ENCODE data around the gene UBE2QL1.
A peak's percentile ranks its signal among the peaks of the same experiment; 100 is the strongest.

The UBE2QL1 gene

GRCh38 chr5:6496207-6496584, 47.5 kb downstream of the UBE2QL1 start:
- Histone ChIP-seq H3K36me3 (ENCODE audit: control insufficient read depth in 2 of 2, insufficient read depth in 1 of 2, low read length in 2 of 2) (peaks cover 0 to 4% of the 10 kb centered on the region in 2 experiments; a peak in 1 of 3 replicates), H3K27ac (ENCODE audit: extremely low read depth, low read depth, low read length) (no peak overlapping the region), H3K4me1 (ENCODE audit: control insufficient read depth, insufficient read depth, low read length) (no peaks in the 10 kb centered on the region), H3K4me3 (ENCODE audit: low read depth, low read length) (no peak overlapping the region), H3K9me3 (ENCODE audit: control insufficient read depth, insufficient read depth, low read depth, low read length) (no peaks in the 10 kb centered on the region)
- ChIA-PET POLR2A (no interaction called here), CTCF (no interaction called here)
- TF ChIP-seq ZNF16 (tag by site-specific recombination; IDR thresholded peaks at IDR 0.05; ENCODE audit: low read depth) (no peak), ZNF585B (tag by site-specific recombination; IDR thresholded peaks at IDR 0.05) (peak; percentile 64)

- no peak overlapping the region for H3K27ac ChIP-seq (ENCODE audit: extremely low read depth, low read depth, low read length)
- CTCF ChIA-PET = no interaction called here
- POLR2A ChIA-PET = no interaction called here
These were observed 48.0 kb downstream of the UBE2QL1 start for GRCh38 chr5:6496636-6497035.

GRCh38 chr5:6497262-6497661, 48.6 kb downstream of the UBE2QL1 start:
- Histone ChIP-seq H3K36me3 (ENCODE audit: control insufficient read depth in 2 of 2, insufficient read depth in 1 of 2, low read length in 2 of 2) (no peaks in the 10 kb centered on the region), H3K27ac (ENCODE audit: extremely low read depth, low read depth, low read length) (no peak overlapping the region)
- POLR2A ChIA-PET = no interaction called here
- no peak for TF ChIP-seq ZNF280D (tag by site-specific recombination; IDR thresholded peaks at IDR 0.05)
- no peak for TF ChIP-seq ZNF423 (tag by site-specific recombination; IDR thresholded peaks at IDR 0.05)
- no peak for TF ChIP-seq ZNF571 (tag by site-specific recombination; IDR thresholded peaks at IDR 0.05)
- TF ChIP-seq ZNF501 (tag by site-specific recombination; IDR thresholded peaks at IDR 0.05) = no peak
- no peak for TF ChIP-seq WT1 (tag by site-specific recombination; IDR thresholded peaks at IDR 0.05)
- TF ChIP-seq GFI1B (tag by site-specific recombination; IDR thresholded peaks at IDR 0.05) = no peak
- TF ChIP-seq ZNF311 (tag by site-specific recombination; IDR thresholded peaks at IDR 0.05; ENCODE audit: borderline replicate concordance) = no peak
- no peak for TF ChIP-seq AEBP2 (tag by site-specific recombination; IDR thresholded peaks at IDR 0.05; ENCODE audit: borderline replicate concordance)
- no peak for TF ChIP-seq ZNF155 (tag by site-specific recombination; IDR thresholded peaks at IDR 0.05)
- TF ChIP-seq ZNF366 (tag by site-specific recombination; conservative IDR thresholded peaks at IDR 0.05) = no peak
- no peak for TF ChIP-seq BCL6B (tag by site-specific recombination; IDR thresholded peaks at IDR 0.05)
- no peak for TF ChIP-seq ZNF354C (tag by site-specific recombination; IDR thresholded peaks at IDR 0.05; ENCODE audit: borderline replicate concordance, low read depth)
- no peak for TF ChIP-seq ZNF280C (tag by site-specific recombination; IDR thresholded peaks at IDR 0.05)
- TF ChIP-seq SCRT1 (tag by site-specific recombination; IDR thresholded peaks at IDR 0.05; ENCODE audit: borderline replicate concordance) = no peak
- TF ChIP-seq HIC1 (tag by site-specific recombination; IDR thresholded peaks at IDR 0.05) = no peak
- TF ChIP-seq ZNF157 (tag by site-specific recombination; IDR thresholded peaks at IDR 0.05) = no peak

More at GRCh38 chr5:6496636-6497035, 48.0 kb downstream of the UBE2QL1 start:
- Histone ChIP-seq H3K36me3 (ENCODE audit: control insufficient read depth in 2 of 2, insufficient read depth in 1 of 2, low read length in 2 of 2) (peaks cover 0 to 2% of the 10 kb centered on the region in 2 experiments; a peak in 1 of 3 replicates), H3K9me3 (ENCODE audit: control insufficient read depth, insufficient read depth, low read depth, low read length) (no peaks in the 10 kb centered on the region), H3K4me1 (ENCODE audit: control insufficient read depth, insufficient read depth, low read length) (no peaks in the 10 kb centered on the region), H3K4me3 (ENCODE audit: low read depth, low read length) (no peak overlapping the region)
- TF ChIP-seq ZNF140 (tag by site-specific recombination; IDR thresholded peaks at IDR 0.05) (no peak), ZIC2 (tag by site-specific recombination; IDR thresholded peaks at IDR 0.05) (peak; percentile 14; the same call in 1 of the 2 replicates), ZFP3 (tag by site-specific recombination; IDR thresholded peaks at IDR 0.05; ENCODE audit: low read depth) (no peak)

More at GRCh38 chr5:6497262-6497661, 48.6 kb downstream of the UBE2QL1 start:
- H3K4me3 ChIP-seq (ENCODE audit: low read depth, low read length) = no peak overlapping the region
- CTCF ChIA-PET = interaction anchor here (0.6 kb wide), 1 partner anchor 220 kb away, joined by 4 read pairs; no protein-coding TSS in a partner anchor
- no peaks in the 10 kb centered on the region for H3K9me3 ChIP-seq (ENCODE audit: control insufficient read depth, insufficient read depth, low read depth, low read length)
- no peaks in the 10 kb centered on the region for H3K4me1 ChIP-seq (ENCODE audit: control insufficient read depth, insufficient read depth, low read length)

Data from HEK293 (cell line).